Mesendoderm (in vitro differentiated cells): Measurements from ENCODE around the gene TRIM7.
"Not testable (repeated sequence)": the region's sequence is repeated elsewhere in the genome, so short reads cannot be mapped to it uniquely, and the experiment has no call there.

ENCODE experiments used
- DNase-seq: peaks from one replicate; pipeline ENCODE4 v3.0.0; 2013
- H2AK5ac ChIP-seq: 2 replicates; pipeline ENCODE4 v1.6.1; 2013; ENCODE audit warnings: low read length, inconsistent platforms
- H2BK120ac ChIP-seq: 2 replicates; pipeline ENCODE4 v1.6.1; 2013; ENCODE audit warnings: low read depth, mild to moderate bottlenecking, low read length, moderate library complexity, mixed read lengths
- H2BK15ac ChIP-seq: replicated peaks from 2 replicates; pipeline ENCODE4 v1.6.1; 2013; ENCODE audit warnings: low read depth, mild to moderate bottlenecking, moderate library complexity
- H2BK5ac ChIP-seq: 2 replicates; pipeline ENCODE4 v1.6.1; 2013; ENCODE audit warnings: low read length, inconsistent platforms
- H3K18ac ChIP-seq: 2 replicates; pipeline ENCODE4 v1.6.1; 2013; ENCODE audit warnings: mild to moderate bottlenecking, low read length, mixed read lengths
- H3K23ac ChIP-seq: one replicate; pipeline ENCODE4 v1.6.1; 2013; ENCODE audit warnings: low read length
- H3K27ac ChIP-seq: 2 replicates; pipeline ENCODE4 v1.5.1; 2013; ENCODE audit warnings: low read depth, mild to moderate bottlenecking, inconsistent platforms, low read length, moderate library complexity
- H3K27me3 ChIP-seq: 2 replicates; pipeline ENCODE4 v1.6.1; 2013; ENCODE audit warnings: low read length, control low read depth, mild to moderate bottlenecking, inconsistent platforms; ENCODE audit not compliant: insufficient read depth, poor library complexity
- H3K36me3 ChIP-seq: 2 replicates; pipeline ENCODE4 v1.6.1; 2013; ENCODE audit warnings: low read length, inconsistent platforms; ENCODE audit not compliant: control insufficient read depth, insufficient read depth
- H3K4ac ChIP-seq: one replicate; pipeline ENCODE4 v1.6.1; 2013; ENCODE audit warnings: low read depth, mild to moderate bottlenecking, low read length, moderate library complexity
- H3K4me1 ChIP-seq: 2 replicates; pipeline ENCODE4 v1.6.1; 2013; ENCODE audit warnings: low read depth, low read length, inconsistent platforms; ENCODE audit not compliant: control insufficient read depth
- H3K4me2 ChIP-seq: 2 replicates; pipeline ENCODE4 v1.6.1; 2013; ENCODE audit warnings: low read length
- H3K4me3 ChIP-seq: 2 replicates; pipeline ENCODE4 v1.5.1; 2013; ENCODE audit warnings: mild to moderate bottlenecking, low read length
- H3K56ac ChIP-seq: one replicate; pipeline ENCODE4 v1.6.1; 2013; ENCODE audit warnings: low read length
- H3K79me1 ChIP-seq: 2 replicates; pipeline ENCODE4 v1.6.1; 2013; ENCODE audit warnings: low read length, inconsistent platforms
- H3K79me2 ChIP-seq: 2 replicates; pipeline ENCODE4 v1.6.1; 2013; ENCODE audit warnings: mild to moderate bottlenecking, low read length; ENCODE audit not compliant: control insufficient read depth, insufficient read depth
- H3K9ac ChIP-seq: 2 replicates; pipeline ENCODE4 v1.6.1; 2013; ENCODE audit warnings: low read length, inconsistent platforms
- H4K5ac ChIP-seq: one replicate; pipeline ENCODE4 v1.6.1; 2013; ENCODE audit warnings: low read length
- H4K8ac ChIP-seq: one replicate; pipeline ENCODE4 v1.6.1; 2013; ENCODE audit warnings: low read depth, mild to moderate bottlenecking, control low read depth, low read length, moderate library complexity
- WGBS: extraction: QIAGEN DNeasy Blood & Tissue Kit; methylation state at CpG from one replicate; pipeline ENCODE4 v1.1.7; 2013; ENCODE audit warnings: low lambda C conversion rate, missing lambda C conversion rate; ENCODE audit not compliant: insufficient coverage; ENCODE audit errors: extremely low coverage; 5-methylcytosine and 5-hydroxymethylcytosine counted together

TRIM7 gene

GRCh38 chr5:181212934-181213333 is 7.9 kb upstream of the TRIM7 start:
- no peak overlapping the region for H3K23ac ChIP-seq
- no peak overlapping the region for H3K56ac ChIP-seq

GRCh38 chr5:181212080-181212479 is 7.1 kb upstream of the TRIM7 start:
- no CpG with 5 or more reads among the region's 6 CpGs for WGBS
- Histone ChIP-seq H3K4ac (no peak overlapping the region), H3K56ac (no peak overlapping the region)

More at GRCh38 chr5:181212934-181213333, 7.9 kb upstream of the TRIM7 start:
- no peak overlapping the region for H2BK15ac ChIP-seq
- no peaks in the 10 kb centered on the region for H3K36me3 ChIP-seq
- no peak overlapping the region for H3K4ac ChIP-seq
- no peak overlapping the region for H3K4me3 ChIP-seq
- WGBS = no CpG with 5 or more reads among the region's 2 CpGs
- no peak overlapping the region for H4K5ac ChIP-seq
- no peak overlapping the region for H3K9ac ChIP-seq
- no peak overlapping the region for H4K8ac ChIP-seq
- H2AK5ac ChIP-seq = no peak overlapping the region
- no peaks in the 10 kb centered on the region for H3K79me2 ChIP-seq
- no peak for DNase-seq
- no peaks in the 10 kb centered on the region for H3K27me3 ChIP-seq
- H3K4me1 ChIP-seq = no peaks in the 10 kb centered on the region
- no peak overlapping the region for H3K4me2 ChIP-seq
- H2BK5ac ChIP-seq = no peak overlapping the region
- no peak overlapping the region for H3K27ac ChIP-seq
- no peaks in the 10 kb centered on the region for H3K79me1 ChIP-seq
- H2BK120ac ChIP-seq = no peak overlapping the region
- no peak overlapping the region for H3K18ac ChIP-seq

GRCh38 chr5:181211208-181211607 is 6.2 kb upstream of the TRIM7 start:
- Histone ChIP-seq H2BK120ac (no peak overlapping the region), H3K23ac (no peak overlapping the region), H3K27ac (no peak overlapping the region), H3K36me3 (no peaks in the 10 kb centered on the region), H3K79me1 (no peaks in the 10 kb centered on the region), H3K27me3 (no peaks in the 10 kb centered on the region), H4K5ac (no peak overlapping the region), H3K79me2 (no peaks in the 10 kb centered on the region), H3K18ac (no peak overlapping the region), H3K56ac (no peak overlapping the region), H3K4me2 (no peak overlapping the region), H2BK5ac (no peak overlapping the region), H3K4ac (no peak overlapping the region), H2AK5ac (no peak overlapping the region), H3K9ac (no peak overlapping the region), H3K4me3 (no peak overlapping the region), H2BK15ac (no peak overlapping the region), H4K8ac (no peak overlapping the region), H3K4me1 (no peaks in the 10 kb centered on the region)
- WGBS = no CpG with 5 or more reads among the region's 7 CpGs
- no peak for DNase-seq

More at GRCh38 chr5:181212080-181212479, 7.1 kb upstream of the TRIM7 start:
- Histone ChIP-seq H3K18ac (no peak overlapping the region), H3K27ac (no peak overlapping the region), H3K36me3 (no peaks in the 10 kb centered on the region), H3K9ac (no peak overlapping the region), H3K4me2 (no peak overlapping the region), H2AK5ac (no peak overlapping the region), H4K8ac (no peak overlapping the region), H3K4me1 (no peaks in the 10 kb centered on the region), H3K23ac (no peak overlapping the region), H2BK15ac (no peak overlapping the region), H3K27me3 (no peaks in the 10 kb centered on the region), H3K79me2 (no peaks in the 10 kb centered on the region), H3K79me1 (no peaks in the 10 kb centered on the region), H4K5ac (no peak overlapping the region), H3K4me3 (no peak overlapping the region), H2BK120ac (no peak overlapping the region), H2BK5ac (no peak overlapping the region)
- no peak for DNase-seq

DNA sequence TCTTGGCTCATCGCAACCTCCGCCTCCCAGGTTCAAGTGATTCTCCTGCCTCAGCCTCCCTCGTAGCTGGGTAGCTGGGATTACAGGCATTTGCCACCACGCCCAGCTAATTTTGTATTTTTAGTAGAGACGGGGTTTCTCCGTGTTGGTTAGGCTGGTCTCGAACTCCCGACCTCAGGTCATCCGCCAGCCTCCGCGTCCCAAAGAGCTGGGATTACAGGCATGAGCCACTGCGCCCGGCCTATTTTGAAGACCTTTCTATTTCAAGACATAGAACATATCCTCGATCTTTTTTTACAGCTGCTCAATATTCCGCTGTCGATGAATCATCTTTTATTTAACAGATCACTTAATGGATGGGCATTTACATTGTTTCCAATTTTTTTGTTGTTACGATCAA is 5.7 kb upstream of the TRIM7 start:
- H3K56ac ChIP-seq, H4K5ac ChIP-seq: not testable (repeated sequence)

GRCh38 chr5:181210148-181210547 is 5.2 kb upstream of the TRIM7 start:
- H3K23ac ChIP-seq, H3K79me2 ChIP-seq, H2BK15ac ChIP-seq, H3K9ac ChIP-seq, H3K56ac ChIP-seq, H2BK120ac ChIP-seq, H4K5ac ChIP-seq, H3K18ac ChIP-seq, H3K36me3 ChIP-seq, H3K4me2 ChIP-seq, H3K4me1 ChIP-seq, H3K79me1 ChIP-seq, H2BK5ac ChIP-seq, DNase-seq, H3K4me3 ChIP-seq, H3K27ac ChIP-seq, H3K27me3 ChIP-seq, H4K8ac ChIP-seq, H3K4ac ChIP-seq, H2AK5ac ChIP-seq: not testable (repeated sequence)
- no CpG with 5 or more reads among the region's 11 CpGs for WGBS

More for the DNA sequence above, 5.7 kb upstream of the TRIM7 start:
- H2BK5ac ChIP-seq, H3K18ac ChIP-seq, H3K4ac ChIP-seq, H2AK5ac ChIP-seq, H3K27ac ChIP-seq, DNase-seq, H3K79me1 ChIP-seq, H3K4me1 ChIP-seq, H3K27me3 ChIP-seq, H2BK120ac ChIP-seq, H3K23ac ChIP-seq, H3K9ac ChIP-seq, H3K36me3 ChIP-seq, H3K4me2 ChIP-seq, H4K8ac ChIP-seq, H3K4me3 ChIP-seq, H2BK15ac ChIP-seq, H3K79me2 ChIP-seq: not testable (repeated sequence)
- WGBS = no CpG with 5 or more reads among the region's 17 CpGs

DNA sequence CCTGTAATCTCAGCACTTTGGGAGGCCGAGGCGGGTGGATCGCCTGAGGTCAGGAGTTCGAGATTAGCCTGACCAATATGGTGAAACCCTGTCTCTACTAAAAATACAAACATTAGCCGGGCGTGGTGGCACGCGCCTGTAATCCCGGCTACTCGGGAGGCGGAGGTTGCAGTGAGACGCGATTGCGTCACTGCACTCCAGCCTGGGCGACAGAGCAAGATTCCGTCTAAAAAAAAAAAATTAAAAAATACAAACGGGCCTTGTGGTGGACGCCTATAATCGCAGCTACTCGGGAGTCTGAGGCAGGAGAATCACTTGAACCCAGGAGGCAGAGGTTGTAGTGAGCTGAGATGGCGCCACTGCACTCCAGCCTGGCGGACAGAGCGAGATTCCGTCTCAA is 4.0 kb upstream of the TRIM7 start:
- not testable (repeated sequence) for H2BK120ac ChIP-seq, H3K9ac ChIP-seq, H4K8ac ChIP-seq, H3K4ac ChIP-seq, H2BK5ac ChIP-seq, H2BK15ac ChIP-seq, H2AK5ac ChIP-seq, H4K5ac ChIP-seq, DNase-seq, H3K79me1 ChIP-seq, H3K4me1 ChIP-seq, H3K79me2 ChIP-seq, H3K56ac ChIP-seq, H3K27ac ChIP-seq, H3K18ac ChIP-seq, H3K4me2 ChIP-seq, H3K36me3 ChIP-seq, H3K23ac ChIP-seq, H3K4me3 ChIP-seq
- no CpG with 5 or more reads among the region's 24 CpGs for WGBS
- peaks cover 16% of the 10 kb centered on the region for H3K27me3 ChIP-seq
